A673 (cell line): ENCODE data around the gene ATF3. TPM values are rescaled to one million over a fixed set of nuclear protein-coding genes. Genes with fewer than 3 reads are reported as not detected.

Experiments used
- BruUV-seq: library from RNA; stranded (reverse); fragments of 400-500 nt; replicated peaks from 2 replicates; lab custom pipeline; 2021; lab: Mats Ljungman, UMichigan
- CTCF ChIA-PET: fragments of 300-600 bp; sonication (Branson Sonifier 250); formaldehyde crosslinking; loops from one replicate; lab custom pipeline; 2022; ENCODE audit warnings: antibody characterized with exemption; lab: Charles Lee
- POLR2A ChIA-PET: fragments of 300-600 bp; sonication (Branson Sonifier 250); formaldehyde crosslinking; loops from one replicate; lab custom pipeline; 2022; ENCODE audit warnings: antibody characterized with exemption; ENCODE audit not compliant: low non-redundant PET; lab: Charles Lee
- DNase-seq: peaks from one replicate; pipeline ENCODE4 v3.0.0-alpha.2; 2015; ENCODE audit warnings: low spot score
- H3K27ac ChIP-seq: fragments of 200-600 bp; sonication (generic); 2 replicates; pipeline ENCODE4 v1.5.1; 2016; ENCODE audit warnings: mixed run types, low read depth, mild to moderate bottlenecking, mixed read lengths, antibody characterized with exemption, low read length; ENCODE audit not compliant: poor library complexity, severe bottlenecking
- H3K27me3 ChIP-seq: fragments of 200-600 bp; sonication (generic); replicated peaks from 2 replicates; pipeline ENCODE4 v1.6.1; 2017; ENCODE audit warnings: mixed run types, low read depth, mild to moderate bottlenecking, mixed read lengths, antibody characterized with exemption, low read length; ENCODE audit not compliant: insufficient read depth, poor library complexity
- H3K36me3 ChIP-seq: fragments of 200-600 bp; sonication (generic); 2 replicates; pipeline ENCODE4 v1.6.1; 2016; ENCODE audit warnings: mixed run types, mild to moderate bottlenecking, mixed read lengths, antibody characterized with exemption, low read length; ENCODE audit not compliant: insufficient read depth, poor library complexity, severe bottlenecking
- H3K4me1 ChIP-seq: fragments of 200-600 bp; sonication (generic); 2 replicates; pipeline ENCODE4 v1.6.1; 2017; ENCODE audit warnings: mixed run types, mild to moderate bottlenecking, mixed read lengths, antibody characterized with exemption, low read length; ENCODE audit not compliant: insufficient read depth, poor library complexity, severe bottlenecking
- H3K4me3 ChIP-seq: fragments of 200-600 bp; sonication (generic); 2 replicates; pipeline ENCODE4 v1.5.1; 2016; ENCODE audit warnings: low read depth, mixed run types, mild to moderate bottlenecking, mixed read lengths, low read length; ENCODE audit not compliant: poor library complexity, severe bottlenecking
- H3K9me3 ChIP-seq: fragments of 200-600 bp; sonication (generic); 2 replicates; pipeline ENCODE4 v1.6.1; 2016; ENCODE audit warnings: mixed run types, low read depth, mild to moderate bottlenecking, mixed read lengths, antibody characterized with exemption, low read length; ENCODE audit not compliant: poor library complexity, severe bottlenecking
- CTCF ChIP-seq: fragments of 300-800, 200-600 bp; sonication (generic); conservative IDR thresholded peaks from 2 replicates; pipeline ENCODE4 v1.5.1; 2017; ENCODE audit warnings: low read depth, mild to moderate bottlenecking, antibody characterized with exemption, low read length, moderate library complexity, mixed read lengths
- EZH2 ChIP-seq: fragments of 200-600 bp; sonication (generic); IDR thresholded peaks from 2 replicates; pipeline ENCODE4 v1.6.1; 2017; ENCODE audit warnings: borderline replicate concordance, low read depth, mild to moderate bottlenecking, mixed read lengths, antibody characterized with exemption, low read length; ENCODE audit not compliant: poor library complexity, severe bottlenecking
- intact Hi-C: fragments of 100-400 bp; cut with micrococcal nuclease; formaldehyde crosslinking; loops from one replicate; pipeline ENCODE4 v1.10.0; 2022; ENCODE audit not compliant: unreplicated experiment
- total RNA-seq: library from RNA; stranded (reverse); gene quantifications from 2 replicates; pipeline ENCODE4 v1.2.3, GENCODE V29; 2021

The ATF3 gene
- total RNA-seq, 1 experiment from 2014 or later, result 16.0 TPM

DNA sequence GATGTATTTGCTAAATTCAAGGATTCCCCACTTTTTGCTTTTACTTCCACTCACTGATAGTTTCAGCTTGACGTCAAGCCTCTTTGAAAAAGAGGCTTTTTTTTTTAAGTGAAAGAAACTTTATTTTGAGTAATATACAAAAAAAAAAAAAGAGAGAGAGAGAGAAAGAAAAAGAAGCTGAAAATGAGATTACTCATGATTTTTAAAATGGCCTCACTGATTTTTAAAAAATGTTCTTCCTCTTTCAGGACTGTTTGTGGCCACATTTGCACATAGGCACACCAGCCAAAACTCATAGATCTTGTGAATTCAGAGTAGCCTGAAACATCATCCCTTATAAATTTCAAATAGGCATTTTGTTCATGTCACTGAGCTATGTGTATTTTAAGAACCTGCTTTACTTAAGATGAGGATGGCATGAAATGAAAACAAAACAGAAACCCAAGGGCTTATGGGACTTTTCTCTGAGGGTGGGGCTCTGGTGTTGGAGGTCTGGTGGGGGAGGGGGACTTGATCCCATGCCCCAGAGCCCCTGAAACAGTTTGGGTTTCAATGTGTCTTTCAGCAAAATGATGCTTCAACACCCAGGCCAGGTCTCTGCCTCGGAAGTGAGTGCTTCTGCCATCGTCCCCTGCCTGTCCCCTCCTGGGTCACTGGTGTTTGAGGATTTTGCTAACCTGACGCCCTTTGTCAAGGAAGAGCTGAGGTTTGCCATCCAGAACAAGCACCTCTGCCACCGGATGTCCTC, 6.1 kb downstream of the ATF3 start:
- intact Hi-C loops, result no loop called here
- peaks cover 56% of the 10 kb centered on the region for H3K4me1 ChIP-seq
- CTCF ChIA-PET, result no interaction called here
- no peak for TF ChIP-seq CTCF
- no peak for TF ChIP-seq EZH2
- H3K9me3 ChIP-seq, result no peaks in the 10 kb centered on the region
- no peak overlapping the region for H3K4me3 ChIP-seq
- no TSS peak for BruUV-seq
- DNase-seq, result no peak
- H3K27me3 ChIP-seq, result no peaks in the 10 kb centered on the region
- H3K36me3 ChIP-seq, result peaks cover 17% of the 10 kb centered on the region
- H3K27ac ChIP-seq, result no peak overlapping the region
- POLR2A ChIA-PET, result no interaction called here

DNA sequence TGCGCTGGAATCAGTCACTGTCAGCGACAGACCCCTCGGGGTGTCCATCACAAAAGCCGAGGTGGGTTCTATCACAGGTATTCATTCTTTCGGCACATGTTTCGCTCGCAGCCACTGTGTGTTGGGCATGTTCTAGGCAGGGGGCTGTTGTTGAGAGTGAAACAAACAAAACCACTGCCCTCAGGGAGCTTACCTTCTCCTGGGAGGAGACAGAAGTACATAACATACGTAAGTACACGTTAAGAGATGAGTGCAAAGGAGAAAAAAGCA, 6.6 kb downstream of the ATF3 start:
- TF ChIP-seq CTCF (no peak), EZH2 (no peak)
- BruUV-seq, result no TSS peak
- Histone ChIP-seq H3K4me1 (peaks cover 53% of the 10 kb centered on the region), H3K4me3 (no peak overlapping the region), H3K27me3 (no peaks in the 10 kb centered on the region), H3K9me3 (no peaks in the 10 kb centered on the region), H3K36me3 (peaks cover 22% of the 10 kb centered on the region), H3K27ac (no peak overlapping the region)
- intact Hi-C loops, result no loop called here
- POLR2A ChIA-PET, result no interaction called here
- CTCF ChIA-PET, result no interaction called here
- DNase-seq, result no peak

- TF ChIP-seq EZH2 (no peak), CTCF (no peak)
- no TSS peak for BruUV-seq
- H3K27me3 ChIP-seq, result no peaks in the 10 kb centered on the region
- no peak overlapping the region for H3K4me3 ChIP-seq
- no peaks in the 10 kb centered on the region for H3K9me3 ChIP-seq
- H3K36me3 ChIP-seq, result peaks cover 24% of the 10 kb centered on the region
- no peak overlapping the region for H3K27ac ChIP-seq
- CTCF ChIA-PET, result interaction anchor here (0.9 to 1.4 kb wide), 2 partner anchors 9 to 141 kb away, joined by 3 to 8 read pairs; no protein-coding TSS in a partner anchor
- peak; percentile 66 for DNase-seq
- peaks cover 51% of the 10 kb centered on the region for H3K4me1 ChIP-seq
- intact Hi-C loops, result no loop called here
- POLR2A ChIA-PET, result interaction anchor here (1.1 kb wide), 2 partner anchors 9 to 10 kb away, joined by 6 to 11 read pairs; partner anchors contain the start of gene ATF3
These were observed 10.1 kb downstream of the ATF3 start for GRCh38 chr1:212618466-212619210.
